AG09309 (cell line): Measurements from ENCODE around the gene SLC4A7.
A peak's percentile ranks its signal among the peaks of the same experiment; 100 is the strongest.

Experiments used
- DNase-seq: peaks from one replicate; pipeline ENCODE4 v3.0.0-alpha.2; 2010; ENCODE audit warnings: low read depth
- H3K4me3 ChIP-seq: 2 replicates; pipeline ENCODE4 v1.5.1; 2011; ENCODE audit warnings: mild to moderate bottlenecking, low read depth, low read length, moderate library complexity; ENCODE audit not compliant: control insufficient read depth
- CTCF ChIP-seq: IDR thresholded peaks from 2 replicates; pipeline ENCODE4 v1.5.1; 2011; ENCODE audit warnings: mild to moderate bottlenecking, low read depth, low read length, inconsistent platforms; ENCODE audit not compliant: insufficient read depth, control insufficient read depth; ENCODE audit errors: missing control alignments

SLC4A7 gene

GRCh38 chr3:27521872-27522265, 37.7 kb upstream of the SLC4A7 start:
- DNase-seq = no peak
- no peak overlapping the region for H3K4me3 ChIP-seq
- TF ChIP-seq CTCF = no peak

GRCh38 chr3:27521179-27521871, 37.1 kb upstream of the SLC4A7 start:
- peak; percentile 84 for DNase-seq
- no peak overlapping the region for H3K4me3 ChIP-seq
- no peak for TF ChIP-seq CTCF

GRCh38 chr3:27511724-27512422, 27.7 kb upstream of the SLC4A7 start:
- H3K4me3 ChIP-seq = no peak overlapping the region
- no peak for TF ChIP-seq CTCF
- no peak for DNase-seq

GRCh38 chr3:27509376-27509775, 25.2 kb upstream of the SLC4A7 start:
- TF ChIP-seq CTCF = no peak
- DNase-seq = no peak

GRCh38 chr3:27508424-27508823, 24.2 kb upstream of the SLC4A7 start:
- no peak for TF ChIP-seq CTCF
- DNase-seq = no peak
- no peak overlapping the region for H3K4me3 ChIP-seq

More at GRCh38 chr3:27509376-27509775, 25.2 kb upstream of the SLC4A7 start:
- no peak overlapping the region for H3K4me3 ChIP-seq

- no peak for TF ChIP-seq CTCF
- no peak for DNase-seq
- no peak overlapping the region for H3K4me3 ChIP-seq
Observed at GRCh38 chr3:27507515-27508266, 23.5 kb upstream of the SLC4A7 start.
